ENCODE results near the gene CD40LG. TPM values are rescaled to one million over a fixed set of nuclear protein-coding genes. Genes with fewer than 3 reads are reported as not detected.

CD40LG gene
- total and polyA plus RNA-seq, 12 donors = 0.07 to 0.78 (median 0.25) TPM; not detected in 6

GRCh38 chrX:136671006-136671610 is 23.1 kb downstream of the CD40LG start:
- intact Hi-C loops (cut with DNase I) = no loop called here
- Histone ChIP-seq H3K4me3 (no peak overlapping the region), H3K36me3 (replicated peaks in 1 of 2) (peaks cover 0 to 30% of the 10 kb centered on the region in 2 donors), H3K9me3 (replicated peaks in 1 of 3) (no peaks in the 10 kb centered on the region), H3K27me3 (no peaks in the 10 kb centered on the region), H3K27ac (no peak overlapping the region), H3K4me1 (replicated peaks in 1 of 2) (no peaks in the 10 kb centered on the region)
- TF ChIP-seq POLR2A (IDR thresholded peaks at IDR 0.05) (no peak), CTCF (IDR thresholded peaks at IDR 0.05) (no peak)
- no peak for DNase-seq
- 72 to 98% (median 88%) methylated on average over 3 of the region's 3 CpGs for WGBS, 4 donors

GRCh38 chrX:136674270-136674985 is 26.5 kb downstream of the CD40LG start:
- no peak for TF ChIP-seq CTCF (IDR thresholded peaks at IDR 0.05)
- TF ChIP-seq POLR2A (IDR thresholded peaks at IDR 0.05) = no peak
- intact Hi-C loops (cut with DNase I) = no loop called here
- H3K4me1 ChIP-seq (replicated peaks in 1 of 2) = no peaks in the 10 kb centered on the region
- H3K27me3 ChIP-seq = no peaks in the 10 kb centered on the region
- no peaks in the 10 kb centered on the region for H3K9me3 ChIP-seq (replicated peaks in 1 of 3)
- no peak overlapping the region for H3K27ac ChIP-seq
- 61 to 82% (median 72%) methylated on average over 4 to 5 of the region's 5 CpGs for WGBS, 4 donors
- no peak overlapping the region for H3K4me3 ChIP-seq
- no peak for DNase-seq
- peaks cover 0 to 19% of the 10 kb centered on the region in 2 donors for H3K36me3 ChIP-seq (replicated peaks in 1 of 2)

- intact Hi-C loops (cut with DNase I) = no loop called here
- peak in 1 of 7 donors; percentile 8 for DNase-seq
- WGBS, 4 donors = 47 to 77% (median 58%) methylated on average over 6 of the region's 6 CpGs
- no peaks in the 10 kb centered on the region for H3K4me1 ChIP-seq (replicated peaks in 1 of 2)
- H3K27ac ChIP-seq = no peak overlapping the region
- H3K4me3 ChIP-seq = no peak overlapping the region
- no peaks in the 10 kb centered on the region for H3K9me3 ChIP-seq (replicated peaks in 1 of 3)
- TF ChIP-seq POLR2A (IDR thresholded peaks at IDR 0.05) (no peak), CTCF (IDR thresholded peaks at IDR 0.05) (no peak)
- peaks cover 4% of the 10 kb centered on the region for H3K27me3 ChIP-seq
- no peaks in the 10 kb centered on the region for H3K36me3 ChIP-seq (replicated peaks in 1 of 2)
These were observed 31.6 kb downstream of the CD40LG start for GRCh38 chrX:136679531-136679930.

- H3K4me3 ChIP-seq = no peak overlapping the region
- H3K27ac ChIP-seq = no peak overlapping the region
- no peaks in the 10 kb centered on the region for H3K4me1 ChIP-seq (replicated peaks in 1 of 2)
- peaks cover 4% of the 10 kb centered on the region for H3K27me3 ChIP-seq
- H3K36me3 ChIP-seq (replicated peaks in 1 of 2) = no peaks in the 10 kb centered on the region
- 63 to 98% (median 82%) methylated on average over 5 of the region's 5 CpGs for WGBS, 4 donors
- no peak for TF ChIP-seq CTCF (IDR thresholded peaks at IDR 0.05)
- TF ChIP-seq POLR2A (IDR thresholded peaks at IDR 0.05) = no peak
- no peak for DNase-seq
- no peaks in the 10 kb centered on the region for H3K9me3 ChIP-seq (replicated peaks in 1 of 3)
- intact Hi-C loops (cut with DNase I) = no loop called here
These were observed 36.2 kb downstream of the CD40LG start for GRCh38 chrX:136684120-136684519.
